WI38 (cell line): ENCODE results near the gene LCK.

Source experiments
- H3K4me3 ChIP-seq: 2 replicates; pipeline ENCODE4 v1.5.1; 2011; ENCODE audit warnings: low read depth, mild to moderate bottlenecking, control low read depth, low read length
- TF ChIP-seq, protein P1 (sequence below): IDR thresholded peaks from 2 replicates; pipeline ENCODE4 v1.5.1; 2012; ENCODE audit warnings: low read depth, mild to moderate bottlenecking, control low read depth, low read length

The LCK gene

DNA sequence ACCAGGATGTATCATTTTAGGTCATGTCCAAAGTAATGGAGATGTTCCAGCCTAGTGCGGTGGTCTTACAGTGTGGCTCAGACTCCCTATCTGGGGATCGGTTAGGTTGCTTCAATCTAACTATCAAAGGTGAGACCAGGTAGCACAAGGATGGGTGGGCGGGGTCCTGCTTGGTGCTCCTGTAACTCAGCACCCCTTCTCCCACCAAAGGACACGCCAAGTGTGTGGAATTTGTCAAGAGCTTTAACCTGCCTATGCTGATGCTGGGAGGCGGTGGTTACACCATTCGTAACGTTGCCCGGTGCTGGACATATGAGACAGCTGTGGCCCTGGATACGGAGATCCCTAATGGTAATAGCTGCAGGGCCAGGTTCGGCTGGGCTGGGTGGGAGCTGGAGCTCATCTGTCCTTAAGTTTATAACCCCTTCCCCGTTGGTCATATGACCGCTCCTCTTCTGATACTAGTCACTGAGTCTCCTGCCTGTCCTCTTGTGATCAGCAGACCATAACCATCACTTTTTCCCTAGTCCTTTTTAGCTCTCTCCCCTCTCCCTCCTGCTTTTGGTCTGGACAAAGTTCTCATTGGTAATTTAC, 79.6 kb downstream of the LCK start:
- no peak overlapping the region for H3K4me3 ChIP-seq
- TF ChIP-seq, protein P1, sequence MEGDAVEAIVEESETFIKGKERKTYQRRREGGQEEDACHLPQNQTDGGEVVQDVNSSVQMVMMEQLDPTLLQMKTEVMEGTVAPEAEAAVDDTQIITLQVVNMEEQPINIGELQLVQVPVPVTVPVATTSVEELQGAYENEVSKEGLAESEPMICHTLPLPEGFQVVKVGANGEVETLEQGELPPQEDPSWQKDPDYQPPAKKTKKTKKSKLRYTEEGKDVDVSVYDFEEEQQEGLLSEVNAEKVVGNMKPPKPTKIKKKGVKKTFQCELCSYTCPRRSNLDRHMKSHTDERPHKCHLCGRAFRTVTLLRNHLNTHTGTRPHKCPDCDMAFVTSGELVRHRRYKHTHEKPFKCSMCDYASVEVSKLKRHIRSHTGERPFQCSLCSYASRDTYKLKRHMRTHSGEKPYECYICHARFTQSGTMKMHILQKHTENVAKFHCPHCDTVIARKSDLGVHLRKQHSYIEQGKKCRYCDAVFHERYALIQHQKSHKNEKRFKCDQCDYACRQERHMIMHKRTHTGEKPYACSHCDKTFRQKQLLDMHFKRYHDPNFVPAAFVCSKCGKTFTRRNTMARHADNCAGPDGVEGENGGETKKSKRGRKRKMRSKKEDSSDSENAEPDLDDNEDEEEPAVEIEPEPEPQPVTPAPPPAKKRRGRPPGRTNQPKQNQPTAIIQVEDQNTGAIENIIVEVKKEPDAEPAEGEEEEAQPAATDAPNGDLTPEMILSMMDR: no peak

DNA sequence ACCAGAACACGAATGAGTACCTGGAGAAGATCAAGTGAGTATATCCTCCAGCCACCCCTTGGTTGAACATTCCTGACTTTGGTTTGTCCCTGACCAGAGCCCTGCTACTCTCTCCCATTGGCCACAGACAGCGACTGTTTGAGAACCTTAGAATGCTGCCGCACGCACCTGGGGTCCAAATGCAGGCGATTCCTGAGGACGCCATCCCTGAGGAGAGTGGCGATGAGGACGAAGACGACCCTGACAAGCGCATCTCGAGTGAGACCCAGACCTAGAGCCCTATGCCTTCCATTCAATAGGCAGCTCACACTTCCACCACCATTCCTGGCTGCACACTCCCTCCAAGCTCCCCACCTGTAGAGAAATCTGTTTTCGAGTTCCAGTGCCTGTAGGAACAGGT, 80.5 kb downstream of the LCK start:
- no peak overlapping the region for H3K4me3 ChIP-seq
- TF ChIP-seq, protein P1: no peak

DNA sequence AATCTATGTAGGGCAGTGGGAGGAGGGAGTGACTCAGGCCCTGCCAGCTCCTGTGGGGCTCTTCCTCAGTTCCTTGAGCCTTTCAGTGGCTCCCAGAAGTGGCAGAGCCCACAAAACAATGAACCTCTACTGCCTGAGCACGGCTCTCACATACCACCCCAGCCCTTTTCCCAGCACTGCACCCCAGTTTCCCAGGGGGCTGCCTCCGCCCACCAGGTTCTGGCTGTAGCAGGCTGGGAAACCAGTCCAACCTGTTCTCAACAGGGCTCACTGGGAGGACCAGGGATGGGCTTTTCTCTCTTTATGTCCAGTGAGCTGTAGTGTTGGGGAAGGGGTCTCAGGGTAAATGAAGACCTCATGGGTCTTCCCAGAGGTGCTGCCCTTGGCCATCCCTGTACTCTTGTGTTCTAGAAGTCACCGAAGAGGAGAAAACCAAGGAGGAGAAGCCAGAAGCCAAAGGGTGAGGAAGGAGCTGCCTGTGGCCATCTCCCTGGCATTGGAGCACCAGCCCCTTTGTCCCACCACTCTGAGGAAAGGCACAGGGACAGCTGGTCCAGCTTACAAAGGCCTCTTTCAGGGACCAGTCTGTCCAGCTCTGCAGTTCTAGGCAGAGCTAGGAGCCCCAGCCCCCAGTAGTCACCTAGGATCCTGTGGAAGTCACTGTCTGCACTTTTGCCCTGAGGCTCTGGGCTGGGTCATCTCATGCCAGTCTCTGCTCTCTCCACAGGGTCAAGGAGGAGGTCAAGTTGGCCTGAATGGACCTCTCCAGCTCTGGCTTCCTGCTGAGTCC, 81.4 kb downstream of the LCK start:
- TF ChIP-seq, protein P1: no peak
- H3K4me3 ChIP-seq: no peak overlapping the region

DNA sequence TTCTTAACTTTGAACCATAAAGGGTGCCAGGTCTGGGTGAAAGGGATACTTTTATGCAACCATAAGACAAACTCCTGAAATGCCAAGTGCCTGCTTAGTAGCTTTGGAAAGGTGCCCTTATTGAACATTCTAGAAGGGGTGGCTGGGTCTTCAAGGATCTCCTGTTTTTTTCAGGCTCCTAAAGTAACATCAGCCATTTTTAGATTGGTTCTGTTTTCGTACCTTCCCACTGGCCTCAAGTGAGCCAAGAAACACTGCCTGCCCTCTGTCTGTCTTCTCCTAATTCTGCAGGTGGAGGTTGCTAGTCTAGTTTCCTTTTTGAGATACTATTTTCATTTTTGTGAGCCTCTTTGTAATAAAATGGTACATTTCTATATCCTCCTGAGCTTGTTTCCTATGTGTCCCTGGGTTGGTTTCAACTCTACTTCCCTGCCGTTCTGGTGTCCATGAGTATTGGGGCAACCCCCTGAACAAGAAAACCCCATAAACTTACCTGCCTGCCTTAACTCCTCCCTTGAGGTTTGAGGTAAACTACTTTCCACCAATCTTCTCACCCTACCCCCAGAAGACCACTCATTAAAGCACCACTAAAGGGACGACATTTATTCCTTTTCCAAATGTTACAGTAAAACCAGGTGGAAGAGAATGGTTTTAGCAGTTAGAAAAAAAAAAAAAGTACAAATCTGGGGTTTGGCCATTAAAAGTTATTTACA, 82.3 kb downstream of the LCK start:
- TF ChIP-seq, protein P1: no peak
- no peak overlapping the region for H3K4me3 ChIP-seq

DNA sequence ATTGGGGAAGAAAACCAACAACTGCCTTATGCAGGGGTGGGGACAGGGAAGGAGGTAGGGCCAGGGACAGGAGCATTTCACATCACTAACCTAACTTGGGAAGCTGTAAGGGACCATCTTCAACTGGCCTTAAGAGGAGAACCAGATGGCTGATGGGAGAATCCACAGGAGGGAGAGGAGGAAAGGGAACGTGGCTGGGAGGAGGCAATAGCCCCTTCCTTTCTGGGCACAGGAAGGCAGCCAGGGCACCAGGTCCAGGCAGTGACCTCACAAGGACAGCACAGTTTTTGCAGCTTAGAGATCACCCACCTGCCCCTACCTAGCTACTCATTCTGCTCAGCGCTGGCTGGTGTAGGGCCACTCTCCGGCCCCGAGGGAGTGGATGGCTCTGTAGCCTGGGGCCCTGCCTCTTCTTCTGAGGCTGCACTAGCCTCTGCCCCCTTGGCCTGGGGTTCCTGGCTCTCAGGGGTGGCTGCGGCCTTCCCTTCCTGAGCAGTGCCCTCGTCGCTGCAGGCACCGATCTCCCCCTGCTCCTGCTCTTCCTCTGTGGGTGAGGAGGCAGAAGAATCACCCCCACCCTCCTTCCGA, 83.3 kb downstream of the LCK start:
- H3K4me3 ChIP-seq: peak overlapping the region; percentile 78
- TF ChIP-seq, protein P1: no peak

DNA sequence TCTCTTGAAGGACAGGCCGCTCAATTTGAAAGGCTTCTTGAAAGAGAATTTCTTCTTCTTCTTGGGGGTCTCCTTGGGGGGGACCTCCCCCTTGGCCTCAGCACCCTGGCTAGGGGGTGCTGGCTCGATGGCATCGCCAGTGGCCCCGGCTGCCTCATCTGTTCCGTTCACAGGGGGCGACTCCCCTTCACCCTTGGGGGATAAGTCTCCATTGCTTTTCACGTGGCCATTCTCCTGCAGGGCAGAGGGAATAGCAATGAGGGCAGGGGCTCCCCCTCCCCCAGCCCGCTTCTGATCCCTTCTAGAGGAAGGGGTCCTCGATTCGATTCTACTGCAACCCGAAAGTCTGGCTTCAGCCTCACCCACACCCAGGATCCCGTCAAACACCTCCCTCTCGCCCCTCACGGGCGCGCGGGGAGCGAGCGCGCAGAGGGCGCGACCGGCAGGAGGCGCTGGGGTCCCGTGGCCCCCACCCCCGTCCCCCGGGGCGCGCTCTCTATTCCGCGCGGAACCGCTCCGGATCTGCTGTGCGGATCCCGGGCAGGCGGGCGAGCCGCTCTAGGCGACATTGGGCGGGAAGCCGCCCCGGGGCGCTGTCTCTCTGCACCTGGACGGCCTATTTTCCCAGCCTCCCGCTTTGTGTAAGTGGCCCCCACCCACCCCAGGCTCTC, 83.9 kb downstream of the LCK start:
- TF ChIP-seq, protein P1: peak; percentile 75
- peak overlapping the region; percentile 78 for H3K4me3 ChIP-seq
